CD4-positive, alpha-beta memory T cell (primary cell): ENCODE results near the gene KIF26B. TPM values are rescaled to one million over a fixed set of nuclear protein-coding genes. Genes with fewer than 3 reads are reported as not detected.

Experiments used
- CTCF ChIA-PET: fragments of 350-600 bp; sonication (Branson Sonifier 250); formaldehyde crosslinking; loops from one replicate; lab custom pipeline; 2021; ENCODE audit warnings: inconsistent platforms; ENCODE audit not compliant: partially characterized antibody; lab: Charles Lee
- POLR2A ChIA-PET: fragments of 350-600 bp; sonication (Branson Sonifier 250); formaldehyde crosslinking; loops from one replicate; lab custom pipeline; 2021; ENCODE audit not compliant: partially characterized antibody; lab: Charles Lee
- DNase-seq, 5 donors: peaks; one replicate each; pipeline versions ENCODE4 v3.0.0 to v3.0.0-alpha.2; 2020 to 2022; ENCODE audit warnings: mixed read lengths in 1 of 5
- H3K27ac ChIP-seq: one replicate; pipeline ENCODE4 v1.7.0; 2013; ENCODE audit warnings: low read depth, low read length
- H3K27me3 ChIP-seq: 2 replicates; pipeline ENCODE4 v1.7.0; 2013; ENCODE audit warnings: mild to moderate bottlenecking, low read length, moderate library complexity; ENCODE audit not compliant: insufficient read depth
- H3K36me3 ChIP-seq: 2 replicates; pipeline ENCODE4 v1.7.0; 2013; ENCODE audit warnings: mild to moderate bottlenecking, low read length, moderate library complexity; ENCODE audit not compliant: insufficient read depth
- H3K4me1 ChIP-seq: 2 replicates; pipeline ENCODE4 v1.7.0; 2013; ENCODE audit warnings: mild to moderate bottlenecking, low read length, moderate library complexity; ENCODE audit not compliant: insufficient read depth
- H3K4me3 ChIP-seq, 2 donors: one replicate each; pipeline ENCODE4 v1.7.0; 2013; ENCODE audit warnings: low read length in 2 of 2, mild to moderate bottlenecking in 1 of 2
- H3K9me3 ChIP-seq, 2 donors: one replicate each; pipeline ENCODE4 v1.7.0; 2013; ENCODE audit warnings: low read length in 2 of 2, control low read depth in 1 of 2; ENCODE audit not compliant: control insufficient read depth in 1 of 2
- H3K27ac Mint-ChIP-seq, 7 donors: one replicate each; pipeline ENCODE4 v1.8.0; 2020 to 2021; ENCODE audit warnings: mixed read lengths in 7 of 7, mild to moderate bottlenecking in 6 of 7, inconsistent platforms in 3 of 7, moderate library complexity in 3 of 7
- H3K27me3 Mint-ChIP-seq, 2 donors: one replicate each; pipeline ENCODE4 v1.8.0; 2020 to 2021; ENCODE audit warnings: mixed read lengths in 2 of 2
- H3K36me3 Mint-ChIP-seq, 2 donors: one replicate each; pipeline ENCODE4 v1.8.0; 2020 to 2021; ENCODE audit warnings: mixed read lengths in 2 of 2, inconsistent platforms in 1 of 2, mild to moderate bottlenecking in 1 of 2
- H3K4me1 Mint-ChIP-seq, 4 donors: one replicate each; pipeline ENCODE4 v1.8.0; 2020 to 2021; ENCODE audit warnings: mixed read lengths in 4 of 4, mild to moderate bottlenecking in 1 of 4
- H3K4me3 Mint-ChIP-seq, 8 donors: one replicate each; pipeline ENCODE4 v1.8.0; 2020 to 2021; ENCODE audit warnings: mixed read lengths in 8 of 8, mild to moderate bottlenecking in 7 of 8, moderate library complexity in 6 of 8, inconsistent platforms in 3 of 8
- H3K9me3 Mint-ChIP-seq, 8 donors: one replicate each; pipeline ENCODE4 v1.8.0; 2020 to 2021; ENCODE audit warnings: mixed read lengths in 8 of 8, mild to moderate bottlenecking in 5 of 8, inconsistent platforms in 3 of 8, moderate library complexity in 1 of 8
- intact Hi-C: fragments of 100-400 bp; cut with micrococcal nuclease; formaldehyde crosslinking; loops from one replicate; pipeline ENCODE4 v1.15.1; 2023
- polyA plus RNA-seq, 2 donors: library from polyadenylated mRNA; unstranded; fragments of 300-500 nt; fragmentation: Illumina TruSeq; gene quantifications; one replicate each; pipeline ENCODE4 v1.2.3, GENCODE V29; 2021
- total RNA-seq, 2 experiments: library from RNA; stranded (reverse); gene quantifications; one replicate each; pipeline ENCODE4 v1.2.3, GENCODE V29; 2021

KIF26B gene
- total and polyA plus RNA-seq, 4 experiments from 2014 or later: 0.10 TPM; not detected in 3

DNA sequence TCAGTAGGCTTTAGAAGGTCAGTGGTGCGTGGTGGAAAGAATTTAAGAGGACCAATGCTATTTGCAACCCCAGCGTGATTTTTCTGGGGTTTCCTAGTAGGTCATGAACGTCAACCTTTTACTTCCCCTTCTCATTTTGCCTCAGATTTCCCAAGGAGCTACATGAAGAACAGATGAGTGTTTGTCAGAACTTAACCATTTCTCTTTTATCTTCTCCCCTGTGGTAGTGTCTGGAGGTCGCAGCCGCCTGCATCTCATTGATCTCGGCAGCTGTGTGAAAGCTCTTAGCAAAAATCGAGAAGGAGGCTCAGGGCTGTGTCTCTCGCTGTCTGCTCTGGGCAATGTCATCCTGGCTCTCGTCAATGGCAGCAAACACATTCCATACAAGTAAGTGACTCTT is 491.1 kb downstream of the KIF26B start:
- ChIA-PET POLR2A (no interaction called here), CTCF (interaction anchor here (1.2 kb wide), 1 partner anchor 19 kb away, joined by 3 read pairs; no protein-coding TSS in a partner anchor)
- Histone ChIP-seq H3K27me3 (no peaks in the 10 kb centered on the region), H3K4me3 (no peak overlapping the region), H3K36me3 (no peaks in the 10 kb centered on the region), H3K27ac (no peak overlapping the region), H3K9me3 (peaks cover 0 to 3% of the 10 kb centered on the region in 2 donors), H3K4me1 (no peaks in the 10 kb centered on the region)
- H3K9me3 Mint-ChIP-seq: peaks cover 4 to 50% (median 35%) of the 10 kb centered on the region in 8 donors
- H3K27me3 Mint-ChIP-seq: peaks cover 17 to 20% of the 10 kb centered on the region in 2 donors
- peaks cover 2 to 7% of the 10 kb centered on the region in 2 donors for H3K36me3 Mint-ChIP-seq
- no peak for DNase-seq
- intact Hi-C loops: no loop called here
- no peak overlapping the region for H3K4me3 Mint-ChIP-seq
- H3K4me1 Mint-ChIP-seq: no peaks in the 10 kb centered on the region
- H3K27ac Mint-ChIP-seq: no peak overlapping the region

DNA sequence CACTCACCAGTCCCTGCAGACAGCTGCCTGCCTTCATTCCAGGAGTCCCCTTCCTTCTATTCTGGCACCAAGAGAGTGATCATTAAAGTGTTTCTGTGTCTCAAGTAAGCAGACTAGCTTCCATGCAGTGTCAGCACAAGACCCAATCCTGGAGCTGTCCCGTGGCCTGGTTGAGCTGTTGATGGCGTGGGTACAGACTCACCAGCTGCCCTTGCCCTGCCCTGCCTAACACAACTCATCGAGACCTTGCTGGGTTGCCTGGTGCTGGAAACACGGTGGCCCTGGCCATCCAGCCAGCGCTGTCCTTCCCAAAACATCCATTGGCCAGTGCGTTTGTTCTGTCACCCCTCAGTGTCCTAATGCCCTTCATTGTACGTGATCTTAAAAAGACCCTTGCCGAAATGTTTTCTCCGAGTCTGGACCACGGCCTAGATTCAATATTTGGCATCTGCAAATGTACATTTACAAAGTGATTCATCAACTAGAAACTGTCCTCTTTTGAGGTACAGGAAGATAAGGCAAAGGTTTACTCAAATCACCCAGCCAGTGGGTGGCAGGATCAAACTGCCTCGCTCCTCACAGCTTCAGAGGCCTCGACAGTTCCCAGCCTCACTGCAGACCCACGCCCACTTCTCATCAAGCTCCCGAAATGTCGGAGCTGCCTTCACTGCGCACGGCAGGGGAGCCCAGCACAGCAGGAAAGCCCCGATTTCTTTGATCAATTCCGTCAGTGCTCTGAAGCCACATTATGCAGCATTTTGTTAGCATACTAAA is 494.2 kb downstream of the KIF26B start:
- peaks cover 15 to 18% of the 10 kb centered on the region in 2 donors for H3K27me3 Mint-ChIP-seq
- H3K9me3 Mint-ChIP-seq: peaks cover 2 to 25% (median 15%) of the 10 kb centered on the region in 8 donors
- no peaks in the 10 kb centered on the region for H3K27me3 ChIP-seq
- H3K27ac Mint-ChIP-seq: no peak overlapping the region
- H3K4me1 ChIP-seq: no peaks in the 10 kb centered on the region
- H3K4me3 Mint-ChIP-seq: no peak overlapping the region
- H3K9me3 ChIP-seq: no peaks in the 10 kb centered on the region
- ChIA-PET POLR2A (no interaction called here), CTCF (no interaction called here)
- no peak for DNase-seq
- H3K36me3 Mint-ChIP-seq: no peaks in the 10 kb centered on the region
- no peaks in the 10 kb centered on the region for H3K4me1 Mint-ChIP-seq
- intact Hi-C loops: no loop called here
- H3K36me3 ChIP-seq: no peaks in the 10 kb centered on the region
- no peak overlapping the region for H3K4me3 ChIP-seq
- H3K27ac ChIP-seq: no peak overlapping the region

DNA sequence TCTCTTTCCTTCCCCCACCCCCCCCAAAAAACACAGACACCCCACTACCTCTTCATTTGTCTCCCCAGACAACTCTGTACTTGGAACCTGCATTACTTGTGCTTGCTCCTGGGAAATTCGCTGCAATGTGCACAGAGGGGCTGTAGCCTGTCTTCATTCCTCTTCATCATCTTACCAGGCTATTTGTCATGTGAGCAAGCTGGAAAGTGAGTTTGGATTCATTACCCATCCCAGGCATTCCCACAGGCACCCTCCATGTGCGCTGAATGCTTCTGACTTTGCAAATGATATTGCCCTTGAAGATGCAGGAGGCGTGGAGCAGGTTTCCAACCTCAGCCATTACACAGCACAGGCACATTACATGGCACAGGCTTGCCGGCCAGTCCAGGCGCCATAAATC is 494.9 kb downstream of the KIF26B start:
- Histone ChIP-seq H3K27me3 (no peaks in the 10 kb centered on the region), H3K27ac (no peak overlapping the region), H3K4me1 (no peaks in the 10 kb centered on the region), H3K4me3 (no peak overlapping the region), H3K36me3 (no peaks in the 10 kb centered on the region), H3K9me3 (no peaks in the 10 kb centered on the region)
- POLR2A ChIA-PET: no interaction called here
- H3K9me3 Mint-ChIP-seq: peaks cover 2 to 23% (median 11%) of the 10 kb centered on the region in 8 donors
- H3K36me3 Mint-ChIP-seq: no peaks in the 10 kb centered on the region
- no peak overlapping the region for H3K27ac Mint-ChIP-seq
- CTCF ChIA-PET: no interaction called here
- intact Hi-C loops: no loop called here
- no peak for DNase-seq
- peaks cover 14 to 18% of the 10 kb centered on the region in 2 donors for H3K27me3 Mint-ChIP-seq
- no peak overlapping the region for H3K4me3 Mint-ChIP-seq
- H3K4me1 Mint-ChIP-seq: no peaks in the 10 kb centered on the region

DNA sequence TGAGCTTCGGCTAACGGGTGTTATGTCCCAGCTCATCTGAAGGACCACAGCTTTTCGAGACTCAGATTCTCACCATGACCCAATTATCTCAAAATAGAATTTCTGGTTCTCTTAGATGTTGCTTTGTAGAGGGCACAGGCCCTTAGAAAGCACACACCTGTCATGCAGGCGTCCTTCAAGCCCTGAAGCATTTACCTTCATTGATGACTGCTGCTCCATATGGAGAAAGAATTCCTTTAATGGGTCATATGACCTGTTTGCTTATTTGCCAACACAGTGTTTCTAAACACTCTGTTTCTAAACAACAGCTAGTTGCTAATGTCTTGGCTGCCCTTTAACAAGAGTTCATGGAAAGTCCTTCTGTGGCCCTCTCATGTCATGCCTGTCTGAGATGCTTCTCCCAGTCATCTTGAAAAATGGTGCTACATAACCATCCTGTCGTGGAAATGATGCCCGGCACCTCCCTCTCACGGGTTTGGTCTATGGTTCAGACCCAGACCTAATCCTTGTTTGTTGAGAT is 495.7 kb downstream of the KIF26B start:
- Mint-ChIP-seq H3K27me3 (peaks cover 13% of the 10 kb centered on the region in 2 donors), H3K4me3 (no peak overlapping the region), H3K27ac (no peak overlapping the region), H3K9me3 (peaks cover 2 to 25% (median 10%) of the 10 kb centered on the region in 8 donors), H3K4me1 (no peaks in the 10 kb centered on the region), H3K36me3 (no peaks in the 10 kb centered on the region)
- ChIA-PET CTCF (no interaction called here), POLR2A (no interaction called here)
- Histone ChIP-seq H3K4me1 (no peaks in the 10 kb centered on the region), H3K4me3 (no peak overlapping the region), H3K9me3 (no peaks in the 10 kb centered on the region), H3K27me3 (no peaks in the 10 kb centered on the region), H3K36me3 (no peaks in the 10 kb centered on the region), H3K27ac (no peak overlapping the region)
- no peak for DNase-seq
- intact Hi-C loops: no loop called here

DNA sequence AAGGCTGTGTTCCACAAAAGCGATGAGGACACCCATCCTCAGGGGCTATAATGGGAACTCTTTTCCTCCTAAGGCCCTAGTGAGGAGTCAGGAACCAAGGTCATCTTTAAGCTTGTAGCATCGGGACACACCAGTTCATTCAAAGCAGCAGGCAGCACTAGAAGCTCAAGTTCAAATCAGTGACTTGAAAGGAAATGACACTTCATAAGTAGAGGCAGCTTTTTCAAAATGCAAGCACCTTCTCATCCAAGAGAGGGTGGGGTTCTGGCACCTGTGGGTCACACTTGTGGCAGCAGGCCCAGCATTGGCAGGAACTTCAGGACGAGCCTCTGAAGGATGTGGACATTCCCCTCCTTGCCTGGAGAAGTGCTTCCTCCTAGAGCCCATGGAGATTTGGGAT is 496.3 kb downstream of the KIF26B start:
- POLR2A ChIA-PET: no interaction called here
- H3K4me3 Mint-ChIP-seq: no peak overlapping the region
- no peaks in the 10 kb centered on the region for H3K36me3 Mint-ChIP-seq
- Histone ChIP-seq H3K9me3 (no peaks in the 10 kb centered on the region), H3K4me1 (no peaks in the 10 kb centered on the region), H3K4me3 (no peak overlapping the region), H3K27ac (no peak overlapping the region), H3K27me3 (no peaks in the 10 kb centered on the region), H3K36me3 (no peaks in the 10 kb centered on the region)
- peaks cover 0 to 21% (median 7%) of the 10 kb centered on the region in 8 donors for H3K9me3 Mint-ChIP-seq
- no peak overlapping the region for H3K27ac Mint-ChIP-seq
- peaks cover 11 to 13% of the 10 kb centered on the region in 2 donors for H3K27me3 Mint-ChIP-seq
- H3K4me1 Mint-ChIP-seq: no peaks in the 10 kb centered on the region
- no peak for DNase-seq
- intact Hi-C loops: no loop called here
- CTCF ChIA-PET: no interaction called here

DNA sequence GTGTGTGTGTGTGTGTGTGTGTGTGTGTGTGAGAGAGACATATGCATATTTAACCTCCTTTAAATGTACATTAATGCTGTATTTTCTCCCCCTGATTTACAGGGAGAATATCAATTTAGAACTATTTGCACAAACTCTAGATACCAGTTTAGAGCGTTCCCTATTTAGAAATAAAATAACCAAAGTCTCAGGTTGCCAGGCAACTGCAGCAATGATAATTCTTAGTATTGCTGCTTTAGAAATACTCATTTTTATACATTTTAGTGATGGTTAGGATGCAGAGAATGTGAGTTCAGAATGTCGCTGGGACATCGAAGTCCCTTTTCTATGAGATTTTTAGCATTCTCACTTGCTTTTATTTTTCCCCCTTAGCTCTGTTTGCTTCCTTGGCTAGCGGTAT is 497.3 kb downstream of the KIF26B start:
- Histone ChIP-seq H3K4me3 (no peak overlapping the region), H3K36me3 (no peaks in the 10 kb centered on the region), H3K27ac (no peak overlapping the region), H3K27me3 (no peaks in the 10 kb centered on the region), H3K9me3 (no peaks in the 10 kb centered on the region), H3K4me1 (no peaks in the 10 kb centered on the region)
- H3K4me3 Mint-ChIP-seq: no peak overlapping the region
- peaks cover 0 to 20% (median 4%) of the 10 kb centered on the region in 8 donors for H3K9me3 Mint-ChIP-seq
- H3K4me1 Mint-ChIP-seq: no peaks in the 10 kb centered on the region
- ChIA-PET CTCF (no interaction called here), POLR2A (no interaction called here)
- H3K36me3 Mint-ChIP-seq: no peaks in the 10 kb centered on the region
- no peak overlapping the region for H3K27ac Mint-ChIP-seq
- intact Hi-C loops: no loop called here
- no peak for DNase-seq
- H3K27me3 Mint-ChIP-seq: peaks cover 8 to 11% of the 10 kb centered on the region in 2 donors

DNA sequence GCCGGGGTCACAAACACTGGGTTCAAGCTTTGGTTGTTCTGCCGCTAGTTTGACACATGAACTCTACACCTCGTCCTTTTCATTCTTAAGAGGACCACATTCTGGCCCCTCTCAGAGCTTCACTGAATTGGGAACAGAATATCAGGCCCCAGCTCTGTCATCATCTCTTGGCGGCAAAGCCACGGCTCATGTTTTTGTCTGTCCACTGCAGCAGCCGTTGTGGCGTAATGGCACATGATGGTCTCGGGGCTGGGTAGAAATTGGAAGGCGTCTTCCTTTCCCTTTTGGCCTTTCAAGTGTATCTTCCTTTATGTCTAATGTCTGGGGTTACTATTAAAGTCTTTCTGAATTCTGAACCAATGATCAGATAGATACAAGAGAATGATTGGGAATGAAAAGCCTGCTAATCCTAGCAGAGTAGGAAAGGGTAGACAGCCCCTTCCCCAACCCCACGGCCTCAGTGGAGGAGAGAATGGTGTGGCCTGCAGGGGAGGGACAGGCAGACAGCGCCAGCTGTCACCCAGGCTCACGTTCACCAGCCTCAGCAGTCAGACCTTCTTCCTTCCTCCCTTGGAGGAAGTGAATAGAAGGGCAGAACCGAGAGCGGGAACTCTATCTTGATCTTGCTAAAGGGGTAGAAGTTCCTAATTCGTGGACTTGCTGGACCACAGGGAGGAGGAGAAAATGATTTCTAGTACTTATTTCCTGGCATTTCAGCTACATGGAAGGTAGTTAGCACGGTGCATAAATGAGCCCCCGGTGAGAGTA is 498.1 kb downstream of the KIF26B start:
- H3K9me3 Mint-ChIP-seq: peaks cover 0 to 24% (median 4%) of the 10 kb centered on the region in 8 donors
- Histone ChIP-seq H3K4me1 (no peaks in the 10 kb centered on the region), H3K36me3 (no peaks in the 10 kb centered on the region), H3K9me3 (no peaks in the 10 kb centered on the region), H3K27ac (no peak overlapping the region), H3K27me3 (no peaks in the 10 kb centered on the region), H3K4me3 (no peak overlapping the region)
- peaks cover 7 to 11% of the 10 kb centered on the region in 2 donors for H3K27me3 Mint-ChIP-seq
- H3K27ac Mint-ChIP-seq: no peak overlapping the region
- no peaks in the 10 kb centered on the region for H3K36me3 Mint-ChIP-seq
- ChIA-PET POLR2A (no interaction called here), CTCF (no interaction called here)
- H3K4me1 Mint-ChIP-seq: no peaks in the 10 kb centered on the region
- no peak overlapping the region for H3K4me3 Mint-ChIP-seq
- no peak for DNase-seq
- intact Hi-C loops: no loop called here
